ENCODE measurements around the gene TRMT10B.
"Not testable (repeated sequence)": the region's sequence is repeated elsewhere in the genome, so short reads cannot be mapped to it uniquely, and the experiment has no call there.

GRCh38 chr9:37752112-37752511 is 1.5 kb upstream of the TRMT10B start:
- TF ChIP-seq CTCF (IDR thresholded peaks at IDR 0.05; ENCODE audit: low read length); EZH2 (IDR thresholded peaks at IDR 0.05; ENCODE audit: borderline replicate concordance, low read length): not testable (repeated sequence)

Data from OCI-LY1 (cell line).